Hepatocyte (in vitro differentiated cells): ENCODE measurements around the gene ZNF488. TPM values are rescaled to one million over a fixed set of nuclear protein-coding genes. Genes with fewer than 3 reads are reported as not detected.
A peak's percentile ranks its signal among the peaks of the same experiment; 100 is the strongest.

ENCODE experiments used
- DNase-seq: peaks from one replicate; pipeline ENCODE4 v3.0.0-alpha.2; 2016; ENCODE audit warnings: low spot score
- H2AFZ ChIP-seq: fragments of 200-600 bp; sonication (generic); 2 replicates; pipeline ENCODE4 v1.6.0; 2016; ENCODE audit warnings: antibody characterized with exemption, mild to moderate bottlenecking
- H3K27ac ChIP-seq: fragments of 200-600 bp; sonication (generic); 2 replicates; pipeline ENCODE4 v1.5.1; 2016; ENCODE audit warnings: mild to moderate bottlenecking
- H3K27me3 ChIP-seq: fragments of 200-600 bp; sonication (generic); 2 replicates; pipeline ENCODE4 v1.6.1; 2016
- H3K36me3 ChIP-seq: fragments of 200-600 bp; sonication (generic); replicated peaks from 2 replicates; pipeline ENCODE4 v1.5.1; 2016; ENCODE audit warnings: low read depth; ENCODE audit not compliant: insufficient read depth
- H3K4me1 ChIP-seq: fragments of 200-600 bp; sonication (generic); 2 replicates; pipeline ENCODE4 v1.5.1; 2016; ENCODE audit warnings: mild to moderate bottlenecking, moderate library complexity; ENCODE audit not compliant: insufficient read depth
- H3K4me2 ChIP-seq: fragments of 200-600 bp; sonication (generic); 2 replicates; pipeline ENCODE4 v1.6.0; 2016
- H3K4me3 ChIP-seq: fragments of 200-600 bp; sonication (generic); 2 replicates; pipeline ENCODE4 v1.5.1; 2016; ENCODE audit warnings: mild to moderate bottlenecking
- H3K79me2 ChIP-seq: fragments of 200-600 bp; sonication (generic); 2 replicates; pipeline ENCODE4 v1.6.0; 2017; ENCODE audit warnings: mild to moderate bottlenecking
- H3K9me2 ChIP-seq: fragments of 200-600 bp; sonication (generic); replicated peaks from 2 replicates; pipeline ENCODE4 v1.6.0; 2017; ENCODE audit warnings: mild to moderate bottlenecking; ENCODE audit not compliant: insufficient read depth
- H3K9me3 ChIP-seq: fragments of 200-600 bp; sonication (generic); 2 replicates; pipeline ENCODE4 v1.5.1; 2016; ENCODE audit warnings: low read depth, mild to moderate bottlenecking
- H4K20me1 ChIP-seq: fragments of 200-600 bp; sonication (generic); 2 replicates; pipeline ENCODE4 v1.6.0; 2016; ENCODE audit warnings: mild to moderate bottlenecking; ENCODE audit not compliant: insufficient read depth, poor library complexity, severe bottlenecking
- EZH2 ChIP-seq: fragments of 200-600 bp; sonication (generic); IDR thresholded peaks from 2 replicates; pipeline ENCODE4 v1.6.1; 2016; ENCODE audit warnings: antibody characterized with exemption, mild to moderate bottlenecking, borderline replicate concordance
- EZH2phosphoT487 ChIP-seq: fragments of 200-600 bp; sonication (generic); IDR thresholded peaks from one replicate; pipeline ENCODE4 v1.6.1; 2018; ENCODE audit warnings: antibody characterized with exemption, mild to moderate bottlenecking, low read depth, moderate library complexity; ENCODE audit not compliant: unreplicated experiment, severe bottlenecking
- WGBS: methylation state at CpG from one replicate; pipeline ENCODE4 v1.1.6; 2016; ENCODE audit warnings: low lambda C conversion rate; ENCODE audit errors: missing lambda C conversion rate; 5-methylcytosine and 5-hydroxymethylcytosine counted together
- polyA plus RNA-seq: library from polyadenylated mRNA; unstranded; fragments of >200 nt; fragmentation: Nextera tagmentation; extraction: Ambion mirVana; gene quantifications from 2 replicates; pipeline ENCODE4 v1.2.1, GENCODE V29; 2016
- total RNA-seq: library from RNA; depleted of rRNA; stranded (reverse); fragments of >200 nt; gene quantifications from 2 replicates; pipeline ENCODE4 v1.2.3, GENCODE V29; 2014
- TF ChIP-seq, protein P1 (sequence below): fragments of 200-600 bp; sonication (generic); IDR thresholded peaks from 2 replicates; pipeline ENCODE4 v1.5.1; 2016; ENCODE audit warnings: antibody characterized with exemption, mild to moderate bottlenecking; ENCODE audit not compliant: poor library complexity

The ZNF488 gene
- total and polyA plus RNA-seq, 2 experiments from 2014 or later = 1.2 to 2.5 TPM

DNA sequence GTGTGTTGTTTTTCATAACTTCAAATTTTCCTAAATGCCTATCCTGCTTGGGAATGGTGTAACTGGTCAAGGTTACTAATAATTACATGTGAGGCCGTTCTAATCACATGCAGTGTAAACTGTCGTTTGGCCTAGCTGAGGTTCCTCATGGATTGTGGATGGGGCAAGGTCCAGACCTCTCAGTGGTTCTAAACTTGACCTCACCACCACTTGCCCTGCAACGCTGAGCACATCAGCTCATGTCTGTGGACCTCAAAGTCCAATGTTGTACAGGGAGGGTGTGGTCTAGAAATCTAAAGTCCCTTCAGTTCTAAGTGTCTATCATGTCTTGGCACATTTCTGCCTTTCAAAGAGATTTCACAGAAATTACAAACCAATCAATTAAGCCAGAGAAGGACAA, 20.3 kb downstream of the ZNF488 start:
- Histone ChIP-seq H4K20me1 (no peaks in the 10 kb centered on the region), H3K36me3 (no peaks in the 10 kb centered on the region), H3K9me2 (no peaks in the 10 kb centered on the region), H2AFZ (no peak overlapping the region), H3K27ac (no peak overlapping the region), H3K4me3 (no peak overlapping the region), H3K9me3 (no peaks in the 10 kb centered on the region), H3K4me2 (no peak overlapping the region), H3K79me2 (no peaks in the 10 kb centered on the region), H3K27me3 (no peaks in the 10 kb centered on the region), H3K4me1 (no peaks in the 10 kb centered on the region)
- peak; percentile 59 for DNase-seq
- 60% methylated on average over 3 of the region's 3 CpGs for WGBS
- no peak for TF ChIP-seq EZH2
- no peak for TF ChIP-seq EZH2phosphoT487
- TF ChIP-seq, protein P1, sequence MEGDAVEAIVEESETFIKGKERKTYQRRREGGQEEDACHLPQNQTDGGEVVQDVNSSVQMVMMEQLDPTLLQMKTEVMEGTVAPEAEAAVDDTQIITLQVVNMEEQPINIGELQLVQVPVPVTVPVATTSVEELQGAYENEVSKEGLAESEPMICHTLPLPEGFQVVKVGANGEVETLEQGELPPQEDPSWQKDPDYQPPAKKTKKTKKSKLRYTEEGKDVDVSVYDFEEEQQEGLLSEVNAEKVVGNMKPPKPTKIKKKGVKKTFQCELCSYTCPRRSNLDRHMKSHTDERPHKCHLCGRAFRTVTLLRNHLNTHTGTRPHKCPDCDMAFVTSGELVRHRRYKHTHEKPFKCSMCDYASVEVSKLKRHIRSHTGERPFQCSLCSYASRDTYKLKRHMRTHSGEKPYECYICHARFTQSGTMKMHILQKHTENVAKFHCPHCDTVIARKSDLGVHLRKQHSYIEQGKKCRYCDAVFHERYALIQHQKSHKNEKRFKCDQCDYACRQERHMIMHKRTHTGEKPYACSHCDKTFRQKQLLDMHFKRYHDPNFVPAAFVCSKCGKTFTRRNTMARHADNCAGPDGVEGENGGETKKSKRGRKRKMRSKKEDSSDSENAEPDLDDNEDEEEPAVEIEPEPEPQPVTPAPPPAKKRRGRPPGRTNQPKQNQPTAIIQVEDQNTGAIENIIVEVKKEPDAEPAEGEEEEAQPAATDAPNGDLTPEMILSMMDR = no peak

DNA sequence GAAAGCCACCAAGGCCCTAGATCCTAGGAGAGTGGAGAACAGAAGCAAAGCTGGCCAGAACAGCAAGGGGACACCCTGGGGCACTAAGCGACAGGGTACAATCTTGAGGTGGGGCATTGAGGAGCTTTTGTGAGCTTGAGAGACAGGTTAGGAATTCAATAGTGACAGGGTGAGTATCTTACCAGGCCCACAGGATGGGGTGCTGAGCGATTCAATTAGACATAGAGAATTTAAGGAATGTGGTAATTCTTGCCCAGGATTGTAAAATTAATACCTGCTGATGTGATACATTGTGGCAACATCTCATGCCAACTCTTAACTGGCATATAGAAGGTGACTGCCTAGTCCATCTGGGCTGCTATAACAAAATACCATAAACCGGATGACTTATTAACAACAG, 21.9 kb downstream of the ZNF488 start:
- TF ChIP-seq EZH2 (no peak), EZH2phosphoT487 (no peak)
- TF ChIP-seq, protein P1 = no peak
- no peak overlapping the region for H3K4me3 ChIP-seq
- WGBS = 93% methylated on average over 3 of the region's 3 CpGs
- H3K27ac ChIP-seq = no peak overlapping the region
- no peak overlapping the region for H3K4me2 ChIP-seq
- H3K9me2 ChIP-seq = no peaks in the 10 kb centered on the region
- no peaks in the 10 kb centered on the region for H3K27me3 ChIP-seq
- no peaks in the 10 kb centered on the region for H3K79me2 ChIP-seq
- H3K9me3 ChIP-seq = no peaks in the 10 kb centered on the region
- H3K36me3 ChIP-seq = no peaks in the 10 kb centered on the region
- DNase-seq = no peak
- no peaks in the 10 kb centered on the region for H3K4me1 ChIP-seq
- H4K20me1 ChIP-seq = no peaks in the 10 kb centered on the region
- H2AFZ ChIP-seq = no peak overlapping the region

- Histone ChIP-seq H3K27ac (no peak overlapping the region), H3K36me3 (no peaks in the 10 kb centered on the region), H3K4me3 (no peak overlapping the region), H3K9me3 (no peaks in the 10 kb centered on the region), H2AFZ (no peak overlapping the region), H3K9me2 (no peaks in the 10 kb centered on the region), H3K79me2 (no peaks in the 10 kb centered on the region), H3K27me3 (no peaks in the 10 kb centered on the region), H3K4me1 (no peaks in the 10 kb centered on the region), H4K20me1 (no peaks in the 10 kb centered on the region), H3K4me2 (no peak overlapping the region)
- 53% methylated on average over 9 of the region's 9 CpGs for WGBS
- no peak for TF ChIP-seq EZH2phosphoT487
- TF ChIP-seq EZH2 = no peak
- TF ChIP-seq, protein P1 = peak; percentile 61
- DNase-seq = peak; percentile 58
These were observed 22.8 kb downstream of the ZNF488 start for GRCh38 chr10:47361293-47361692.
